Fibroblast of the aortic adventitia (primary cell): ENCODE results near the gene CD81. TPM values are rescaled to one million over a fixed set of nuclear protein-coding genes. Genes with fewer than 3 reads are reported as not detected.
A peak's percentile ranks its signal among the peaks of the same experiment; 100 is the strongest.

ENCODE experiments used
- DNase-seq: peaks from one replicate; pipeline ENCODE4 v3.0.0-alpha.2; 2010; ENCODE audit warnings: low read depth
- H3K4me3 ChIP-seq: 2 replicates; pipeline ENCODE4 v1.5.1; 2011; ENCODE audit warnings: low read depth, mild to moderate bottlenecking, control low read depth, low read length, moderate library complexity
- CTCF ChIP-seq: IDR thresholded peaks from 2 replicates; pipeline ENCODE4 v1.5.1; 2011; ENCODE audit warnings: mild to moderate bottlenecking, low read length, control low read depth, inconsistent platforms; ENCODE audit not compliant: insufficient read depth
- total RNA-seq: library from RNA; depleted of rRNA; stranded (reverse); fragments of >200 nt; gene quantifications from 2 replicates; pipeline ENCODE4 v1.2.3, GENCODE V29; 2012; ENCODE audit warnings: low replicate concordance

The CD81 gene
- total RNA-seq, 1 donor = 282 TPM

DNA sequence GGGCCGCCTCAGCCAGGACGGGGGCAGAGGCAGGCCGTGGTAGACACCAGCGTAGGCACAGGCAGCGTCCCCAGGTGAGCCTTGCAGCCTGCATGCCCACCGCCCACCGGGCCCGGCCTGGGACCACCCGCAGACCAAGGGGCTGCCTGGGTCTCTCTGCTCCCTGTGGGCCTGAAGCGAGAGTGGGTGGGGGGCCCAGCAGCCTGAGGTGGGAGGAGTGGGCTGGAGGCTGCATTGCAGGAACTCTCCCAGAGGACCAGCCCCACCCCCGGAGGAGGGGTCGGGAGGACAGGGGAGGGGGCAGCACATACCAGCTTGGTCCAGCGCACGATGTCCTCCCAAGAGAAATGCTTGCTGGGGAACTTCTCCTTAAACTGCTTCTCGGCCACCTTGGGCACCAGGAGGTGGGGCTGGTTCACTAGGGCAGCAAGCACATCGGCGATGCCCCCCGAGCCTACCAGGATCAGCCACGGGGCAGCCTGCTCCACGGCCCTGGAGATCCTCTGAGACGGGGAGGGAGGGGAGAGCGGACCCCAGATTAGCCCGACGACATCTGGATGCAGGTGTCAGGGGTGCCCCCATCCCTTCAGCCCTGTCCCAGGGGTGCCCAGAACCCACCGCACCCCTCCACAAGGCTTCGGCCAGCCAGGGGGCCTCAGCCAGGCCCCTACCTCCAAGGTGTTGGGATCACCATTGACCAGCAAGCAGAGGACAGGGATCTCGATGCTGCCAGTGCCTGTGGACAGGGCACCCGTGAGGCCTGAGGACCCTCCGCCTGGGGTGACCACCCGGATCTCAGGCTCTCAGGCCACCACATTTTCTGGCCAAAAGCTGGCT is 41.0 kb downstream of the CD81 start:
- TF ChIP-seq CTCF = no peak
- no peak overlapping the region for H3K4me3 ChIP-seq
- no peak for DNase-seq

DNA sequence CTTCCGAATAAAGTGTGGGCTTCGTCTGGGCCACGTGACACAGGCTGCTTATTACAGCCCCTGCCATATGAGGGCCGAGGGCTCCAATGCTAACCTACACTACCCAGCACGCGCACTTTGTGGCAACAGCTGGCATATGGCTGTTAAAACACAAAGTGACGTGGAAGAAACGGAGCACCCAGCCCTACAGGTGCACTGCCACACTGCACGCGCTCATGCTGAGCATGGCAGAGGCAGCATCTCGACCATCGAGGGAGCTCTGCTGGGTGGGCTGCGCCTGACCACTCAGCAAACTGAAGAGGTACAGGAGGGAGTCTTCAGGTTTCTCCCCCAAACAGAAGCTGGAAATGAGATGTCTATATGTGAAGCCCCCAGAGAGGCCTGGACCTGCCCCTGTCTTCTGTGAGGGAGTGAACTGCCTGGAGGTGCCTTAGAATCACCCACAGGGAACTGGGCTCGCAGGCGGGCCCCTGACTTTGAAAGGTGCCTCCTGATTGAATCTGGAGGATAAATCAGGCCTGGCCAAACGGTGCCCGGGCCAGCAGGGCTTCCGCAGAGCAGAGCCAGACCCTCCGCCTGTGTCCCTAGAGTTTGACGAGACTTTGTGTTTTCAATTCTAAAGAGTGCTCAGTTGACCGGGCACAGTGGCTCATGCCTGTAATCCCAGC is 41.7 kb downstream of the CD81 start:
- DNase-seq = no peak
- H3K4me3 ChIP-seq = no peak overlapping the region
- no peak for TF ChIP-seq CTCF

DNA sequence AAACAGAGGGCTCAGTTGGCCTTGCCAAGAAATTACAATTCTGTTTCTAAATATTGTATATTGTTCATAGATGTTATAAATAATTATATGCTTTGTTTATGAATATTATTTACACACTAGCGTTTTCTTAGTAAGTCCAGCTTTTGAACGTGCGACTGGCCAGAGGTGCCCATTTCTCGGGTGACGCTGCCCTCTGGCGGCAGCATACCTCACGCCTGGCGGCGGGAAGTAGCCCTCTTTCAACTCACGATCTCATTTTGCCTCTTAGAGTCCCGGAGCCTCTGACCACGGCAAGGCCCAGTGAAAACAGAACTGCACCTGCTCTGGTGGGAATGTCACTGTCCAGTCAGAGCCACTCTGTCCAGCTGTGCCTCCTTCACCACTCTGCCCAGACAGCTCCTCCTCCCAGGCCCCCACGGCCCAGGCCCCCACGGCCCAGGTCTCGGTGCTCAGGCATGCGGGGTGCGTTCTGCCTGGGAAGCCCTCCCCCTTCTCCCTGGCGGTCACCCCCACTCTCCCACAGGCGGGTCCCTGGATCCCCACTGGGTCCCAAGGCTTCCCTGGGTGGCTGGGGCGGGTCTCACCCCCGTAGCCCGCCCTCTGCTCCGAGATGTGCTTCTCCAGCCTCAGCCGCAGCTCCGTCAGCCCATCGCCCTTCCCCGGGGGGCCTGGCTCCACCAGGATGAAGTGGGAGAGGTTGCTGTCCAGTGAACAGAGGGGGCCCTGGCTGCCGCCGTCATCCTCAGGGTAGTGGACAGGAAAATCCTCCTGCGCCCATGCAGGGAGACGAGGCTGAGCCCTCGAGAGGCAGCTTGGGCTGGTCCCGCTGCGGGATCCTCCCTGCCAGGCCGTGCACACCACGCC is 42.8 kb downstream of the CD81 start:
- H3K4me3 ChIP-seq = no peak overlapping the region
- peak; percentile 82 for DNase-seq
- TF ChIP-seq CTCF = peak; percentile 92

GRCh38 chr11:2420502-2421225 is 43.6 kb downstream of the CD81 start:
- DNase-seq = peak; percentile 69

GRCh38 chr11:2421226-2421994 is 44.3 kb downstream of the CD81 start:
- no peak overlapping the region for H3K4me3 ChIP-seq
- TF ChIP-seq CTCF = no peak
- no peak for DNase-seq

More at GRCh38 chr11:2420502-2421225, 43.6 kb downstream of the CD81 start:
- TF ChIP-seq CTCF = peak; percentile 94
- H3K4me3 ChIP-seq = no peak overlapping the region
